ENCODE results near the gene GRAMD4.

GRAMD4 gene

GRCh38 chr22:46593211-46593681 lies 26.9 kb upstream of the GRAMD4 start:
- TF ChIP-seq, protein P1, sequence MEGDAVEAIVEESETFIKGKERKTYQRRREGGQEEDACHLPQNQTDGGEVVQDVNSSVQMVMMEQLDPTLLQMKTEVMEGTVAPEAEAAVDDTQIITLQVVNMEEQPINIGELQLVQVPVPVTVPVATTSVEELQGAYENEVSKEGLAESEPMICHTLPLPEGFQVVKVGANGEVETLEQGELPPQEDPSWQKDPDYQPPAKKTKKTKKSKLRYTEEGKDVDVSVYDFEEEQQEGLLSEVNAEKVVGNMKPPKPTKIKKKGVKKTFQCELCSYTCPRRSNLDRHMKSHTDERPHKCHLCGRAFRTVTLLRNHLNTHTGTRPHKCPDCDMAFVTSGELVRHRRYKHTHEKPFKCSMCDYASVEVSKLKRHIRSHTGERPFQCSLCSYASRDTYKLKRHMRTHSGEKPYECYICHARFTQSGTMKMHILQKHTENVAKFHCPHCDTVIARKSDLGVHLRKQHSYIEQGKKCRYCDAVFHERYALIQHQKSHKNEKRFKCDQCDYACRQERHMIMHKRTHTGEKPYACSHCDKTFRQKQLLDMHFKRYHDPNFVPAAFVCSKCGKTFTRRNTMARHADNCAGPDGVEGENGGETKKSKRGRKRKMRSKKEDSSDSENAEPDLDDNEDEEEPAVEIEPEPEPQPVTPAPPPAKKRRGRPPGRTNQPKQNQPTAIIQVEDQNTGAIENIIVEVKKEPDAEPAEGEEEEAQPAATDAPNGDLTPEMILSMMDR (IDR thresholded peaks at IDR 0.05; ENCODE audit: low read depth, low read length), result no peak
- no peak overlapping the region for H3K4me3 ChIP-seq (ENCODE audit: low read depth, low read length)

DNA sequence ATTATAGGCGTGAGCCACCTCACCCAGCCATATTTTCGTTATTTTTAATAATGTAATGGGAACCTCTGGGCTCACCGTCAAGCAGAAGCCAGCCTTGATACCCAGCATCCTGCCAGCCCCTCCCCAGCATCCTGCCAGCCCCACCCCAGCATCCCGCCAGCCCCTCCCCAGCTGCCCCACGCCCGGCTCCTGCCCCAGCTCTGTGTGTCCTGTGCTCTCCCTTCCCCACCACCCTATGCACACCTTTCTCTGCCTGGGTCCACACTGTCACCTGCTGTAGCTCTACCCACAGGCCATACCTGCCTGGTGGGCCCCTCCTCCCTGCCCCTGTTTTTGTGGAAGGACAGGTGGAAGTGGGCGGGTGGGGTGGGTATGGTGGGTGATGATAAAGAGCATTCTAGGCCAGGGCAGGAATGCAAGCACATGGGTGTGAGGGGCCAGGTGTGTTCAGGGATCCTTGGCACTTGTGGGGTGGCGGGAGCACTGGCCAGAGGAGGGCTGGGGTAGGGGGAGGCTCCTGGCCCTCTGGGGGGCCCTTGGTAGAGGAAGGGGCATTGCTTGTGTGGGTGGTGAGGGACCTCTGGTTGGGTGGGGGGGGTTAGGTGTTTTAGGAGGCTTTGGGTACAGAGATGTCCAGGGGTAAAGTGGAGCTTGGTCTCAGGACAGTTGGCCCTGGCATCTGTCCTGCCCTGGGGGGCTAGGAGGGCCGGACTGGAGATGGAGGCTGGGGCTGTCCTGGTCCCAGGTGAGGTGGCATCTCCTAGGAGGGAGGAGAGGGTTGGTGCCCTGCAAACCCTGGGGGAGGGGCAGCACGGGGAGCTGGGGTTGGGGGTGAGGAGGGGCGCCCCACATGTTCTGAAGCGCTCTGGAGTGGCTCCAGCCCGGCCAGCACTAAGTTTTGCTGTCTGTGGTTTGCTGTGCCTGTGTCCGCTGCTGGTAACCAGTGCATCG lies 25.9 kb upstream of the GRAMD4 start:
- H3K4me3 ChIP-seq (ENCODE audit: low read depth, low read length), result no peak overlapping the region
- TF ChIP-seq, protein P1 (IDR thresholded peaks at IDR 0.05; ENCODE audit: low read depth, low read length), result no peak

GRCh38 chr22:46594947-46595298 lies 25.3 kb upstream of the GRAMD4 start:
- H3K4me3 ChIP-seq (ENCODE audit: low read depth, low read length), result no peak overlapping the region
- TF ChIP-seq, protein P1 (IDR thresholded peaks at IDR 0.05; ENCODE audit: low read depth, low read length), result no peak

DNA sequence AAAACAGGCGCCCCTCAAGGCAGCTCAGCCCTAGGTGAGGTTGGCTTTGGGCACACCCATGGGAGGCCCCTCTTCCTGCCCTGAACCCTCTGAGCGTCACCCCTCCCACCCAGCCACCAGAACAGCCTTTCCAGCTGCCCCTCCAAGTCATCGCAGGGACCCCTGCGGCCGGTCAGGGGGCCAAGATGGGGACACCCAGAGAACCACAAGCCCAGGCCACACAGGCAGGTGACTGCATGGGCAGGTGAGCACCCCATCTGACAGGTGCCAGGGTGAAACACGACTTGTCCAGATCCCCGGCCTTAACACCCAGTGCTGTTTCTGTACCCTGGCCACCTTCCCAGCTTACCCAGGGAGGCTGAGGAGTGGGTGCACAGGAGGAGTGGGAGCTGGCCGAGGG lies 24.6 kb upstream of the GRAMD4 start:
- H3K4me3 ChIP-seq (ENCODE audit: low read depth, low read length), result no peak overlapping the region
- TF ChIP-seq, protein P1 (IDR thresholded peaks at IDR 0.05; ENCODE audit: low read depth, low read length), result no peak

DNA sequence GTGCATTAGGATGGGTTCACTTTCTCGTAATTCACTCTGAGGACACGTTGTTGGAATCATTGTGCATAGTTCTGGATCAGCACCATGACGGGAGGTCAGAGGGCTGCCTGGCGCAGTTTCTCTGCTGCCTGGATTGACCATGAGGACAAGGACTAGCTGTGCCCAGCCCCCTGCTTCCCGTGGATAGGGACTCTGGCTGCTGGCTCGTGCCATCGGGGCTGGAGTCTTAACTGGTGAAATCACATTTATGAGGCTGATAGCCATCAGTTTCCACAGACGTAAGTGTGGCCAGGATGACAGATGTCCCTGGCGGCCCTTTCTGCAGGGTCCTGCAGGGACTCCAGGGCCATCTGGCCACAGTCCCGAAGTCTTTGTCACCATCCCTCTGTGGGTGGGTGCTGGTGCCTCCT lies 24.1 kb upstream of the GRAMD4 start:
- no peak overlapping the region for H3K4me3 ChIP-seq (ENCODE audit: low read depth, low read length)
- TF ChIP-seq, protein P1 (IDR thresholded peaks at IDR 0.05; ENCODE audit: low read depth, low read length), result no peak

DNA sequence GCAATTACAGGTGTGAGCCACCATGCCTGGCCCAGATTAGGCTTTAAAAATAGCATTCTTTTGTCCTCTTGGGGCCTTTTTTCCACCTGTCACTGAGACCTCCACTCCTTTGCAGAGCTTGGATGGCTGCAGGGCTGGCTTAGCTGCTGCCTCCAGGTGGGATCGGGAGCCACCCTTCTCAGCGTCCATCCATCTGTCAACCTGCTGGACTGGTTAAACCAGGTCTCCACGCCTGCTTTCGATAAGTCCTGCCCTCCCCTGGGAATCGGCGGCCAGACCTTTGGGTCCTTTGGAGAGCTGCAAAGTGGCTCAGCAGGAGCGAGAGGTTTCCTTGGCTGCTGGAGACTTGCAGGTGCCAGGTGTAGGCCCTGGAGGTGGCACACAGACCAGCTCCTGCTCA lies 23.4 kb upstream of the GRAMD4 start:
- H3K4me3 ChIP-seq (ENCODE audit: low read depth, low read length), result no peak overlapping the region
- TF ChIP-seq, protein P1 (IDR thresholded peaks at IDR 0.05; ENCODE audit: low read depth, low read length), result no peak

- H3K4me3 ChIP-seq (ENCODE audit: low read depth, low read length), result no peak overlapping the region
These were observed 22.0 kb upstream of the GRAMD4 start for GRCh38 chr22:46598224-46598623.

More at GRCh38 chr22:46598224-46598623, 22.0 kb upstream of the GRAMD4 start:
- TF ChIP-seq, protein P1 (IDR thresholded peaks at IDR 0.05; ENCODE audit: low read depth, low read length), result no peak
